ENCODE measurements around the gene ATG7.
"Not testable (repeated sequence)": the region's sequence is repeated elsewhere in the genome, so short reads cannot be mapped to it uniquely, and the experiment has no call there.

ATG7 gene

DNA sequence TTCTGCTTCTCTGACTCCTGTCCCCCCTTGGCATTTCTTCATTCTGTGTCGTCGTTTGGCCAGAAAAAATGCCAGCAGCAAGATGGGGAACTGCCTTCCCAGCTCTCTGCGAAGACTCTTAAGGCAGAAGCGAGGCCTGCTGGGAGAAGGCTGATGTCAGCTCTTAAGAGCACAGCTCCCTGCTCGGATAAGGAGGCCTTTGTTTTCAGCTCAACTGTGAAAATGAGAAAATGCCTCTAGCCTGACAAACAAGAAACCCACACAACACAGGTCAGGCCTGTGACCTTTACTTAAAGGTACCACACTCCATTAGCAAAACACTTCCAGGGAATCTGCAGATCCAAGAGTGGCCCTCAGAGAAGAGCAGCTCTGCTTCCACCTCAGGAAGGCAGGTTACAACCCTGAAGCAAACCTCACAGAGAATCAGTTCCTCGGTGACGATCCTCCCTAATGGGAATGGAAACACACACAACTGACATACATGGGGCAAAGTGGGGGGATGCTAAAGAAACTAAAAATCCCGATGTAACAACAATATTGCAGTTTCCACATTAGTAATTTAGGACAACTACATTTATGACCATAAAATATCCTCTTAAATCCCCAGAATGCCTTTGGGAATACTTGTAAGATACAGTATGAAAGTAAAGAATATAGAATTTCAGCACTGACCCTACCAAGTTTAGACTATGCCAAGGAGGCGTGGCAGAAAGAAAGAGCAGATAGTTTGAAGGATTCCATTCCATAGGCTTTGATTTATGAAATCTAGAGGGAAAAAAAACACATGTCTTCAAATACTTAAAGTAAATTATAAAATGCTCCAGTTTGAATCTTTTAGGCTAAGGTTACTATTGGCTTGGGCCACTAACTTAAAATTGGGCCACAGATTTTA is 319.4 kb downstream of the ATG7 start:
- DNase-seq (ENCODE audit: low read depth), result peak; percentile 40

DNA sequence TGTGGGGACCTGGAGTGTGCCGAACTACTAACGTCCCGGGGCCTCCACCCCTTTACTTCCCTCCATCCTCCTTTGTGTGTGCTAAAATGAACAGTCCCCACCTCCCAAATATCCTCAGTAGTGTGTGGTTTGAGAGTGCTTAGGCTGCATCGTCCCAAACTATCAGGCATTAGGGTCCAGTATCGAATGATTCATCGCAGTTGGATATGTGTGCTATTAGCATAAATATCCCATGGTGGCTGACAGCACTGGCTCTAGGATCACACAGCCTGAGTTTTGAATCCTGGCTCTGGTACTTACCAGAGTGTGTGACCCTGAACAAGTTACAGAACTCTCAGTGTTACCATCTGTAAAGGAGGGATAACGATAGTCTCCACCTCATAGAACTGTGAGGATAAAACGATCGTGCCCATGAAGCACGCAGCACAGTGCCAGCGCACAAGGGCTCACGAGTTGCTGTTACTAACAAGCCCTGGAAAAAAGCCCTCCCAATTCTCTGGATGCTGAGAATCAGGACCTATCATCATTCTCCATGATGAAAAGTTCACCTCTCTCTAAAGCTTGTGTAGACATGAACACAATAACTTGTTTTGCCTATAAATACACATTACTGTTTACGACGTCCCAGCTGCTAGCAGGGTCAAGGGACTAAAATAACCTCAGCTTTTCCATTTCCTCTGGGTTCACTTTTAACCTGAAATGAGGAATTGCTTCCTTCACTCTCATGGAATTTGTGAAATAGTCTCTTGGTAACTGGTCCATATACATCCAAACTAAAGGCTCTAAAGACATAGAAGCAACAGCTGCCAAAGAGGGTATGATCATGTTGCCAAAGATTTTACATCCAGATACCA is 320.5 kb downstream of the ATG7 start:
- DNase-seq (ENCODE audit: low read depth), result no peak

DNA sequence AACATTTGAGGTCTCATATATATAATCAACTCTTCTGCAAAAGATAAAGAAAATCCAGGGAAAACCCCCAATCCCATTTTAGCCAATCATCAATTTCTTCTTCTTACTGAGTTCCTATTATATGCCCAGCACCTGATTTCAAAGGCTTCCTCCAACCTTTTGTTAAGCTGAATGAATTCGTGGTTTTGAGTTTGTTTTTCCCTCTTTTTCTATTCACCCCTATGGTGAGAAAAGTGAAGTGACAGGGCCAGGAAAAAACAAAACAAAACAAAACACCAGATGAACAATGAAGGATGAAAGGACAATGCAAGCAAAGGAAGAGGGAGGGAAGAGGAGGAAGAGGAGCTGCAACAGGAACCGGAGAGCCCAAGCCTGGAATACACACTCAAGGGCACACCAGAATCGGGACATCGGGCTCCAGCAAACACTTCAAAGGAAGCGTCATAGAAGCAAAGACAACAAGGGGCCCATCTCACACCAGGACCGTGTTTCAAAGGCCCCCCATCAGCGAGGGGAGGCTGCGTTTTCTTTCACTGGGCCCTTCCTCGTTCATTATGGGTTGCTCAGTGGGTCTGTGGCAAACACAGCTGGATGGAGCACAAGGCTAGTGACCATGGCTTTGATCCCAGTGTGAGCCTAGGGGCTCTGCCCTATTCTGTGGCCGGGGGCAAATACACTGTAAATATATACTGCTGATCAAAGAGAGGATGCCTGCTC is 321.3 kb downstream of the ATG7 start:
- DNase-seq (ENCODE audit: low read depth), result no peak

DNA sequence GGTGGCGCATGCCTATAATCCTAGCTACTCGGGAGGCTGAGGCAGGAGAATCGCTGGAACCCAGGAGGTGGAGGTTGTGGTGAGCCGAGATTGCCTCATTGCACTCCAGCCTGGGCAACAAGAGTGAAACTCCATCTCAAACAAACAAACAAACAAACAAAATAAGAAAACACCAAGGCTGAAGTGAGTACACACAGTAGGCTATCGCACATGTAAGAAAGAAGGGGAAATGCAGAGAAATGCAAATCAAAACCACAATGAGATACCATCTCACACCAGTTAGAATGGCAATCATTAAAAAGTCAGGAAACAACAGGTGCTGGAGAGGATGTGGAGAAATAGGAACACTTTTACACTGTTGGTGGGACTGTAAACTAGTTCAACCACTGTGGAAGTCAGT is 322.8 kb downstream of the ATG7 start:
- not testable (repeated sequence) for DNase-seq (ENCODE audit: low read depth)

DNA sequence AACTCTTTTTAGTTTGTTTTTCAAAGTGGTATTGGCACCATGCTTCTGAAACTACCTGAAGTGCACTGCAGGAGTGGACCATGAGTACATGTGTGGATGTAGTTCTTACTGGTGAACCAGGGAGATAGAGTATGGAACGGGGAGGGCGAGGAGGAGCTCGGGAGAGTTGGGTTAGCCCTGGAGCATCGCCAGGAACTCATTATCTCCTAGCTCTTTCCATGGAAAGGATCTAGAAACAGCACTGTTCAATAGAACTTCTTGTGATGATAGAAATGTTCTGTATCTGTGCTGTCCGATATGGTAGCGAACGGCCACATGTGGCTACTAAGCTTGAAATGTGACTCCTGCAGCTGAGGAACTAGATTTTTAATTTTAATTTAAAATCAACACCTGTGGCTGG is 324.2 kb downstream of the ATG7 start:
- DNase-seq (ENCODE audit: low read depth), result no peak

DNA sequence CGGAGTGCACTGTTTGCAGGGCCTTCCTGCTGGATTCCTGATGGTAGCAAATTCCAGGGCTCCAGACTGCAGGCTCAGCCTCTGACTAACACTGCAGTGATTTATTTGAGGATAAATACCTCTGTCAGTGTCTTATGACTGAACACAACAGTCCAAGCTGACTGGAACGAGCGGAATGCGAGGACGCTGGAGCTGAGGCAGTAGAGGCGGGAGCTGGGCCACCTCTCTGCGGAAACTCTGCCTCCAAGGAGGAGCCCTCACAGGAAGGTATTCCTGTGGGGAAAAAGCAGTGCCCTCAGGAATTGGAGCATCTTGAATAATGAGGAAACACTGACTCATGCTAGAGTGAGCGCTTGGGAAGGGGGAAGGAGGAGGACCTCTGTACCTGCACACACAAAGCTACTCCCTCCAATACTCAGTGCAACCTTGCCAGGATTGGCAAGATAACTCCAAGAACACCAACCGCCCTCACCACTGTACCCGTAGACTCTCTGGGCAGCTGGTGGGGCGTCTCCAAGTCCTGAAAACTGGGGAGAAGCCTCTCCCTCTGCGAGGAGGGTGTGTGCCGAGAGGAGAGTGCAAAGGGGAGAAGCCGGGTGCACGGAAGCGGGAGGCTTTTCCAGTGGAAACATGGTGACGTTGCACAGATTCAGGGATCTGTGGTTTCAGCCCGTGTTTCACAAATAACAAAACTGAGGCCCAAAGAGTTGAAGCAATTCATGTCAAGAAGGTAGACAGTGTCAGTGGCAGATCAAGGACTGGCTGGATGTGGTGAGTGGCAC is 328.5 kb downstream of the ATG7 start:
- DNase-seq (ENCODE audit: low read depth), result peak; percentile 98

DNA sequence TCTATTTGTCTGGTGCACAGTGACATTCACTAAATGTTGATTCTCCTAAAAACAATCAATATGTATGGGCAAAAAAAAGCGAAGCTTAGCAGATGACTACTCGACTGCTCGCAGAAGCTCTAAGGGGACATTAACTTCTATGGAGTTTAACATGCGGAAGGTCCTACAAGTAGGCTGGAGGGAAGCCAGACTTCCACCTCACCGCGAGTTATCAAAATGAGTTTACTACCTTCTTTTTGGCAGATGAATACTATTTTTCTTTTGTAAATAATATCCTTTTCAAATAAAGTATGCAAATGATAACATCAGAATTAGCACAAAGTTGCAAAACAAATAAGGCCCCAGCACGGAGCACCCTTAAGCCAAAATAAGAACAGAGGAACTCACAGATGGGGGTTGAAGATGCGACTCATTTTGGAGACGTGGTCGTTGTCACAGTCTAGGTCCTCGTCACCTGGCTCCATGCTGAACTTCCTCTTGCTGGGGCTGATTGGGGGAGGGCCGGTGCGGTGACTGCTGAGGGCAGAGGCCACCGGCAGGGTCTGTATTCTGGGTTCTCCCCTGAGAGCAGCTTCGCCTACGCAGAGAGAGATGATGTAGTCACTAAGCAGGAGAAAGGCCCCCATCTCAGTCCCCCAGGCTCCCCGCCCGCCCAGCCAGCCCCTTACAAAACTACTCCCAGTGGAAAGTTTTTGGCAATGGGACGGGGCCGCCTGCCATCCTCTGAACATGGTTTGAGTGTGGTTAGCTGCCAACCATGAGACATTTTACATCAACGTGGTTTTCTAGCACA is 329.4 kb downstream of the ATG7 start:
- DNase-seq (ENCODE audit: low read depth), result peak; percentile 92

DNA sequence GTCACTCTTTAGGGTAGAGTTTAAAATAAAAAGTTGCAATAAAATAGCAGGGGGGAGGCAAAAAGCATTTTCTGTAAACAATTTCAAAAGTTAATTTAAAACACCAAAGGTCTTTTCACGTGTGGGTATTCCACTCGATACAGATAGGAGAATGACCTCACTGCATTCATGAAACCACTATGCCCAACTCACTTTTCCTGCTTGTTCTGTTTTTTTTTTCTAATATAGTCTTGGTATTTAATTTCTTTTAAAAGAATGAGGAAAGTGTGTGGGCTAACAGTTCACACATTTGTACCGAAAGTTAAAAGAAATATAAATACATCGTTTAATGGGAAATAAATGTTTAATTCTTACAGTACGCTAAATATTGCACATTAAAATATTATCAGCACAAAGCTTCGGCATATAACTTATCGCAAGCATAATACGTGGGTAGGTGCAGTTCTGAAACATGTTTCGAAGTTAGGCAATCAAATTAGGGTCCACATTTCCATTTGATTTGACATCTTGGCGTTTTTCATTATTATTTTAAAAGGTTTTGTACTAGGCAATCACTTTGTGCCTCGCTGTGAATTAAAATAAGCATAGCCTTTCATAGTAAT is 330.1 kb downstream of the ATG7 start:
- no peak for DNase-seq (ENCODE audit: low read depth)

DNA sequence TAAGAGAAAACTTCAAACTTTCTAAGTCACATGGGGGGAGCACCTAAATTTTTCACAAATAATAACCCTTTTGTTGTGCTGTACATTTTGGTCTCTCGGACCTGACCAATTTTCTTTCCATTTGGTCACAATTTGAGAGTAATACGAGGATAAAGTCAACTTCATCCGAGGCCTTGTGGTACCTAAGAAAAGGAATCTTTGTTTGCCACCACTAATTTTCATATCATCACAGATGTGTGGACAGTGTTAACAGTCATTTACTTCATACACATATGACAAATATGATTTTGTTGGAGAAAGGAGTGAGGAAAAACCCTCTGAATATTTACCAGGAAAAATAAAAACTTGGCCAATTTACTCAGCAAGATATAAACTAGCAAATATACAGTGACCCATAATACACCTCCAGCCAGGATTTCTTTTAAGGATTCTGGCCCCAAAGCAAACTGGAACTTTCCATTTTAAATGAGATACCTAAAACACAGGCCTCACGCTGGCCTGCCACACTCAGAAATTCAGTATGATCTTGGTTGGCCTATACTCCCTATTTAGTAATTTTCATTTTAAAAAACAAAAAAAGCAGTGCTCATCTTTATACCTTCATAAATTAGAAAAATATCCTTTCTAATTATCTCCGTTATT is 330.8 kb downstream of the ATG7 start:
- no peak for DNase-seq (ENCODE audit: low read depth)

DNA sequence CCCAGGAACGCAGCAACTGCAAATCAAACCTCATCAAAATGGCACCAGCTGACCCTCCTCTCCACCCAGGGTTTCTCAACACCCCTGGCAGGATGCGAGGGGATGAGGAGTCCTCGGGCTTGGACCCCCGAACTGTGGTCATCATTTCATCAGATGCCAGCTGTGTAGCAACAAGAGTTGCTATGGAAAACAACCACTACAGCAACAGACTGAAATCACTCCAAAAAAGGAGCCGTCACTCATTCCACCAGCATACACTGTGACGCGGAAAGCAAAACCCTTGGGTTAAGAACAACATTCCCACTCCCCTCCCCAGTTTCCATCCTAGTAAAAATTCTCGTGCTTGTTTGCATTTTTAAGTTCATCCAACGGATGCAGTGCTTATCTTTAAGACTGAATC is 331.4 kb downstream of the ATG7 start:
- DNase-seq (ENCODE audit: low read depth), result peak; percentile 88

DNA sequence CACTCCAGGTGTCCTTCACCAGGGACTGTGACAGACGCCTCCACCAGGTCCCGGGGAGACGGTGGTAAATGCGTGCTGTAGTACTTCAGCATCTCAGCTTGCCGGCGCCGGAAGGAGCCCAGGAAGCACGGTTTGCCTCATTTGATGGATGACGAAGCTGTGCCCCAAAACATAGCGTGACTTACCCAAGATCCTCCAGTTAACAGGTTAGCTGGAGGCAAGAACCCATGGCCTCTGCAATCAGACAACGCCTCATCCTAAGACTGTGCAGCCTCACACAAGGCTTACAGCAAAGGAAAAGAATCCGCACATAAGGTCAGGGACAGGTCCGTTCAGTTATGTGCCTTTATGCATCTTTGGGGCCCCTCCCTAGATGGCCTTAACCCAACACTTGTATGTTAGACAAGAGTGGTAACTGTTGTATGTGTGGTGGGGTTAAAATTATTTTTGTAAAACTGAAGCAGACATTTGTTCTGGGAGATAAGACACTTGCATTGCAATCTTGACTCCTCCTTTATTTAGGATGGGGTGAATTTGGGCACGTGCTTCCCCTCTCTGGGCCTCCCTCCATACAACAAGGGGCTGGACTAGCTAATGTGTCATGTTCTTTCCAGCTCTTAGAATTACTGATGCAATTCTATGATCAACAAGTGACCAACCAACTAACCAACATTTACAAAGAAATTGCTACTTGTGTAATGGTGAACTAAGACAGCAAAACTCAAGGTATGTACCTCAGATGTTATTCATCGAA is 332.1 kb downstream of the ATG7 start:
- DNase-seq (ENCODE audit: low read depth), result peak; percentile 72

DNA sequence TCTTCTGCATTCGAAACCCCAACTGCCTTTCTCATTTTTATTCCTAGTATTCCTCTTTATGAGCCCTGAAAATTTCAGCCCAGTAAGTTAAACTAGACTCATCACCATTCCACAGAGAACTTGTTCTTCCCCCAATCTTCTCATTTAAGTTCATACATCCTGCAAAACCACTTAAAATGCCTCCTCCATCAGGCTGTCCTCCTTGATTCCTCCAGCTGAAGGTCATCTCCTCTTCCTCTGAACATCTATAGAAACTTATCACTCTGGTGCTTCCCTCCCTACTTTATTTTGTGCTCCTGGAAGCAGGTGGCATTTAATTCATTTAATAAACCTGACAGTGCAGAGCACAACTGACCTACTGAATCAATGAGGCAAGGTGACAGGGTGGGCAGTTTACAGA is 333.2 kb downstream of the ATG7 start:
- DNase-seq (ENCODE audit: low read depth), result no peak

DNA sequence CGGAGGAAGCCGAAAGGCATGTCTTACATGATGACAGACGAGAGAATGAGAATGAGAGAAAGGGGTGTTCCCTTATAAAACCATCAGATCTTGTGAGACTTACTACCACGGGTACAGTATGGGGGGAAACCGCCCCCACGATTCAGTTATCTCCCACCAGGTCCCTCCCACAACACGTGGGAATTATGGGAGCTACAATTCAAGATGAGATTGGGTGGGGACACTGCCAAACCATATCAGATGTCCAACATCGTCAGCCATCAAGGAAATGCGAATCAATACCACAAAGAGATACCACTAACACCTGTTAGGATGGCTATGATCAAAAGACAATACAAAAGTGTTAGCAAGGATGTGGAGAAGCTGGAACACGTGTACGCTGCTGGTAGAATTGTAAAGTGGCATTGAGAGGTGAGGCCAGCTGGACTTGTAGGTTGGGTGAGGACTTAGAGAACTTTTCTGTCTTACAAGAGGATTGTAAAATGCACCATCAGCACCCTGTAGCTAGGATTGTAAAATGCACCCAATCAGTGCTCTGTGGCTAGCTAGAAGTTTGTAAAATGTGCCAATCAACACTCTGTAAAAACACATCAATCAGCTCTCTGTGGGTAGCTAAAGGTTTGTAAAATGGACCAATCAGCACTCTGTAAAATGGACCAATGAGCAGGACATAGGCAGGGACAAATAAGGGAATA is 334.0 kb downstream of the ATG7 start:
- DNase-seq (ENCODE audit: low read depth), result no peak

DNA sequence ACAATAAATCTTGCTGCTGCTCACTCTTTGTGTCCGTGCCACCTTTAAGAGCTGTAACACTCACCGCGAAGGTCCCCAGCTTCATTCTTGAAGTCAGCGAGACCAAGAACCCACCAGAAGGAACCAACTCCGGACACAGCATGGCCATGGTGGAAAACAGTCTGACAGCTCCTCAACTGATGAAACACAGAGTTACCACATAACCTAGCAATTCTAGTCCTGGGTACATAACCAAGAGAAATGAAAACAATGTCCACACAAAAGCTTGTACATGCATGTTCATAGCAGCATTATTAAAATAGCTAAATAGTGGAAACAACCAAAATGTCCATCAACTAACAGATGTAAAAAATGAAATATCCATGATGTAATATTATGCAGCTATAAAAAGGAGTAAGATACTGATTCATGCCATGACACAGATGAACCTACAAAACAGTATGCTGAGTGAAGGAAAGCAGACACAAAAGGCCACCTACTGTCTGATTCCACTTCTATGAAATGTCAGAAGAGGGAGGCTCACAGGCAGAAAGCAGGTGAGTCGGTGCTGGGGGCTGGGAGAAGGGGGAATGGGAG is 334.8 kb downstream of the ATG7 start:
- no peak for DNase-seq (ENCODE audit: low read depth)

Measured in fibroblast of gingiva (primary cell).